ENCODE data around the gene PRR32. TPM values are rescaled to one million over a fixed set of nuclear protein-coding genes. Genes with fewer than 3 reads are reported as not detected.
"Not testable (repeated sequence)": the region's sequence is repeated elsewhere in the genome, so short reads cannot be mapped to it uniquely, and the experiment has no call there.

PRR32 gene
- total RNA-seq, result not detected

- TF ChIP-seq CTCF (IDR thresholded peaks at IDR 0.05) (no peak), POLR2A (IDR thresholded peaks at IDR 0.05) (no peak)
- H3K36me3 ChIP-seq, result no peaks in the 10 kb centered on the region
Observed at GRCh38 chrX:126819429-126819828, at the start of gene PRR32. Gene PRR32, plus strand, starts transcription at chrX:126819729. Its CDS starts 115 bp downstream, at chrX:126819844.

GRCh38 chrX:126770179-126770578, 49.4 kb upstream of the PRR32 start:
- WGBS, 2 donors, result 13 to 19% methylated on average over 5 of the region's 5 CpGs
- DNase-seq, result no peak
- intact Hi-C loops (cut with DNase I), result no loop called here
- no peak overlapping the region for H3K4me3 ChIP-seq
- H3K27ac ChIP-seq, result no peak overlapping the region
- peak in 3 of 6 experiments; percentile 38 to 51 (median 41) for TF ChIP-seq CTCF (IDR thresholded peaks at IDR 0.05)
- TF ChIP-seq POLR2A (IDR thresholded peaks at IDR 0.05), result no peak
- no peaks in the 10 kb centered on the region for H3K36me3 ChIP-seq
- H3K9me3 ChIP-seq, result no peaks in the 10 kb centered on the region
- H3K4me1 ChIP-seq, result no peaks in the 10 kb centered on the region
- H3K27me3 ChIP-seq, result peaks cover 0 to 3% (median 0%) of the 10 kb centered on the region in 4 donors

More at GRCh38 chrX:126819429-126819828, at the start of gene PRR32:
- no peak within 1 kb of the TSS for H3K27ac ChIP-seq
- H3K9me3 ChIP-seq, result peaks cover 0 to 3% (median 0%) of the 10 kb centered on the region in 3 donors
- H3K4me3 ChIP-seq, result no peak within 1 kb of the TSS
- no peak for DNase-seq
- intact Hi-C loops (cut with DNase I), result no loop called here
- H3K4me1 ChIP-seq, result no peaks in the 10 kb centered on the region
- no peaks in the 10 kb centered on the region for H3K27me3 ChIP-seq

GRCh38 chrX:126785539-126785938, 34.0 kb upstream of the PRR32 start:
- no peak for DNase-seq
- TF ChIP-seq CTCF (IDR thresholded peaks at IDR 0.05) (no peak), POLR2A (IDR thresholded peaks at IDR 0.05) (no peak)
- Histone ChIP-seq H3K9me3 (no peaks in the 10 kb centered on the region), H3K27ac (no peak overlapping the region), H3K27me3 (no peaks in the 10 kb centered on the region), H3K4me3 (no peak overlapping the region), H3K4me1 (no peaks in the 10 kb centered on the region), H3K36me3 (no peaks in the 10 kb centered on the region)
- intact Hi-C loops (cut with DNase I), result no loop called here
- WGBS, 2 donors, result 88 to 92% methylated on average over 2 of the region's 2 CpGs

GRCh38 chrX:126799059-126799458, 20.5 kb upstream of the PRR32 start:
- intact Hi-C loops (cut with DNase I), result no loop called here
- Histone ChIP-seq H3K4me3 (no peak overlapping the region), H3K27me3 (no peaks in the 10 kb centered on the region), H3K36me3 (no peaks in the 10 kb centered on the region), H3K27ac (no peak overlapping the region), H3K4me1 (no peaks in the 10 kb centered on the region), H3K9me3 (no peaks in the 10 kb centered on the region)
- WGBS, 2 donors, result 86% methylated on average over 1 of the region's 1 CpG; no CpG with 5 or more reads in 1 of the 2 donors
- TF ChIP-seq POLR2A (IDR thresholded peaks at IDR 0.05) (no peak), CTCF (IDR thresholded peaks at IDR 0.05) (no peak)
- no peak for DNase-seq

GRCh38 chrX:126806784-126807183, 12.7 kb upstream of the PRR32 start:
- WGBS, 2 donors, result 52 to 79% methylated on average over 1 to 2 of the region's 3 CpGs
- H3K36me3 ChIP-seq, DNase-seq: not testable (repeated sequence)

GRCh38 chrX:126815806-126816205, 3.7 kb upstream of the PRR32 start:
- peaks cover 0 to 3% (median 0%) of the 10 kb centered on the region in 3 donors for H3K9me3 ChIP-seq
- intact Hi-C loops (cut with DNase I), result no loop called here
- H3K4me1 ChIP-seq, result no peaks in the 10 kb centered on the region
- no peaks in the 10 kb centered on the region for H3K27me3 ChIP-seq
- no peak for DNase-seq
- H3K27ac ChIP-seq, result no peak overlapping the region
- H3K36me3 ChIP-seq, result no peaks in the 10 kb centered on the region
- TF ChIP-seq CTCF (IDR thresholded peaks at IDR 0.05) (no peak), POLR2A (IDR thresholded peaks at IDR 0.05) (no peak)
- H3K4me3 ChIP-seq, result no peak overlapping the region
- WGBS, 2 donors, result 27 to 40% methylated on average over 1 of the region's 1 CpG

More at GRCh38 chrX:126806784-126807183, 12.7 kb upstream of the PRR32 start:
- H3K27ac ChIP-seq; H3K4me1 ChIP-seq; intact Hi-C loops (cut with DNase I); H3K27me3 ChIP-seq; H3K9me3 ChIP-seq; H3K4me3 ChIP-seq: not testable (repeated sequence)
